Stimulated activated naive CD4-positive, alpha-beta T cell treated with Interleukin-2 at 50 U/mL for 16 hours (primary cell): ENCODE measurements around the gene ADAM10.
"Not testable (repeated sequence)": the region's sequence is repeated elsewhere in the genome, so short reads cannot be mapped to it uniquely, and the experiment has no call there.

Experiments used
- DNase-seq: peaks from one replicate; lab custom pipeline; 2025; lab: John Stamatoyannopoulos, UW

The ADAM10 gene

DNA sequence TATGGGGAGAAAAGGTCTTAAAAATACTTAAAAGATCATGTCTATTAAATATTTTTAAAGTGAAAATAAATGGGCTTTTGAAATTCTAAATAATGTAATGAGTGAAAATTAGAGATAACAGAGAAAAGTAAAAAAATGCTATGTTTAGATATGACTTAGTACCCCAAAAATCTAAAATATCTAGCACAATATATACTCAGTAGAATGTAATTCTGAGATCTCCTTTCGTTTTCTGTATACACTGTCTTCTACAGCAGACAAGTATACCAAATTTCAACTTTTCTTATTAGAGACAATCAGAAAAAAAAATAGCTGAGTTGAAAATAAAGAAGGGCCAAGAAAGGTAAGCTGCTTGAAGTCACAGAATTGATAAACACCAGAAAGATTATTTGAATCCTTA is 140.8 kb downstream of the ADAM10 start:
- no peak for DNase-seq

GRCh38 chr15:58608129-58608590 is 141.3 kb downstream of the ADAM10 start:
- DNase-seq, result no peak

- DNase-seq, result no peak
Measured at GRCh38 chr15:58606577-58607080, 142.9 kb downstream of the ADAM10 start.

DNA sequence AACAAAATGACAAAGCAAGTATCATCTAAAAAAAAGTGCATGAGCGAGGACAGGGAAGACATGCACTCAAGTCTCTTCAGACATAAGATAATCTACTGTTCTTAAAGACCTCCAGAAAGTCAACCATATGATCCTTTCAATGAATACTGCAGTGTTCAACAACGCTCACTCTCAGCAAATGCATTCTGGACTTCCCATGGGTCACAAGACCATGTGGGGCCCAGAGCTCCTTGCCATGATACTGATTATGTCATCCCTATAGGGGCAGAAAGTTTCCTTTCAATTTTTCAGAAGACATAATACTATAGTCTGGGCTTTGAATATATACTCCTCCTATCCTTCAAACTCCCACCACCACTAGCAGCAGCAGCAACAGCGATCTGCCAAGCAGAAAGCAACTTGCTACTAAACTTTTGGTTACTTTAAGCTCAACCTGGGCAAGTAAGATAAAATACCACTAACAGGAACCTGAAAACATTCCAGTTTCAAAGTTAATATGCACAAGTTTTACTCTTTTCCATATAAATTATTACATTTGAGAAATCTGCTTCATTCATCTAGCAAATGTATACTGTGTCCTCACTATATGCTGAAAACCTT is 143.5 kb downstream of the ADAM10 start:
- DNase-seq, result no peak

DNA sequence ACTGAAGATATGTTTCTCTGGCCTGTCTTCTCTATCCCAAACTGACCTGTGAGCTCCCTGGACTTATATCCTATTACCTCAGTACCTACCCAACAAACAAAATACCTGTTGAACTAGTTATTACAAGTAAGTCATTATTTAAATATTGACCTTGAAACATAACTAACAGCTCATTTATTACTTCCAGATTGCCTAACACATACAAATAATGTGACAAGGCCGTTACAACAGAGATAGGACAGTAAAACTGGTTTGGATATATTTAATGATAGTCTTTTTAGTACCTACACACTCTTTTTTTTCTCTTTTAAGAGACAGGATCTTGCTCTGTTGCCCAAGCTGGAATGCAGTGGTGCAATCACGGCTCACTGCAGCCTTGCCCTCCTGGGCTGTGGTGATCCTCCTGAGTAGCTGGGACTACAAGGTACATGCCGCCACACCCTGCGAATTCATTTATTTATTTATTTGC is 145.0 kb downstream of the ADAM10 start:
- DNase-seq, result no peak

DNA sequence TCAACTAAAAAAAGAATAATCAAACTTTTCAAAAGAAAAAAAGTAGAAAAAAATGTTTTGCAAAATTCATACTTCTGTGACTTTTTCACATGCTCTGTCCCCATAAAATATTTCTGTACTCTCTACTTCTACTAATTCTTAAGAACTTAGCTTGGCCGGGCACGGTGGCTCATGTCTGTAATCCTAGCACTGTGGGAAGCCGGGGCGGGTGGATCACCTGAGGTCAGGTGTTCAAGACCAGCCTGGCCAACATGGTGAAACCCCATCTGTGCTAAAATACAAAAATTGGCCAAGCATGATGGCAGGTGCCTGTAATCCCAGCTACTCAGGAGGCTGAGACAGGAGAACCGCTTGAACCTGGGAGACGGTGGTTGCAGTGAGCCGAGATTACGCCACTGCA is 145.6 kb downstream of the ADAM10 start:
- not testable (repeated sequence) for DNase-seq

DNA sequence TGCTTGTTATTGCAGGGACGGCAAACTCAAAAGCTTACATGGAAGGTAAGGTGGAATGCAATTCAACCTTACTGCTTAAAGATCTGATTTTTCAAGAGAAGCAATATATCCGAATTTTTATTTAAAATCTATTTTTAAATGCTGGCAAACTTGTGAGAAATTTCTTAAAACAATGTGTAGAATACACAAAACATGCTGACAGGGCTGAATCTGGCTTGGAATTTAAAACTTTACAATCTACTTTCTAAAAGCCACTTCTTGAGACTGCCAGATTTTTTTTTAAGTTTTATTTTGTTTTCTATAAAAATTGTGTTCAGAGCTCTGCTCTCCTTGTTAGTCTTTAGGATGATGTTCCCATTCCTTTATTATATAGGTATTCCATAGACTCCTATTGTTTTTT is 146.7 kb downstream of the ADAM10 start:
- DNase-seq, result no peak

DNA sequence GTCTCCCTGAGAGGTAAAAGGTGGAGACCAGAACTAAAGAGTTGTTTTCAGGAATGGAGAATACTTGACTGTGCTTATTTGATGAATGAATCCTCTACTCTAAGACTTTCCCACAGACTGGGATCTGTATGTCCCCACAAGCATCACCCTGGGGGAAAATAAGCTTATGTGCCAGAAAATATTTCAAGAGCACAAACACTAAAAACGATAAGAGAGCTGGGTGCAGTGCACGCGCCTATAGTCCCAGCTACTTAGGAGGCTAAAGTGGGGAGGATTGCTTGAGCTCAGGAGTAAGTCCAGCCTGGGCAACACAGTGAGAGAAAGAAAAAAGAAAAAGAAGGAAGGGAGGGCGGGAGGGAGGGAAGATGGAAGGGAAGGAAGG is 150.7 kb downstream of the ADAM10 start:
- no peak for DNase-seq

DNA sequence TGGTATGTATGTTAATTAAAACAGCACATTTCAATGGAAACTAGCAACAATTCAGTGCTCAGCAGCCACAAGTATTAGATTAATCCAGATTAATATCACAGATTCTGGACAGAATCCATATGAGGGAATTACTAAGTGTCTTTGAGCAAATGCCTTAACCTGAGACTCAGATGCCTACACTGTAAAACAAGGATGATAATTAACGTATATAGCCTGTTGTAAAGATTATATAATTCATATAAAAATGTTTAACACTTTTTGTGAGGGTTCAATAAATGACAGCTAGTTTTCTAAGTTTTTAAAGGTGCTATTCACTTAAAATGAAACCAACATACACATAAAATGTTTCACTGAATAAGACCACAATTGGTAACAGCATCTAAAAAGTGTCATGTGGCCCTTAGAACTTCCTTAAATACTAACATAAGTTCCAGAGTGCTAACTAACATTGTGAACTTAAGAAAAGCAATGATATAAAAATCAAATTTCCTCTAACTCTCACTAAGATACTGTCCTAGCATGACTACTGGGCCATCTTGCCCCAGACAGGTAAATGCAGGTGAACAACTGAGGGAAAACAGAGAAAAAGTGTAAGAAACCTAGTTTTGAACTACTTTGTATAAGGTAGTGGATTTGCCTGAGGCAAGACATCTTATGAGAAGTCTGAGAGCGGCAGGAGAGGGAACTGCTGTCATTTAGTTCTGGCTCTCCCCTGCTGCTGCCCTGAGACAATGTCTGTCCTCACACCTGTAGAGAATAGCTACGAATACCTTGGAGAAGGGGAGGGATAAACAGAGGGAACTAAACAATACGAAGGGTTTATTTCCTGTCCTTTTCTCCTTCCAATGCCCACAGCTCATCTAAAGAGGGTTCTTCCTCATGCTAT is 151.3 kb downstream of the ADAM10 start:
- no peak for DNase-seq

DNA sequence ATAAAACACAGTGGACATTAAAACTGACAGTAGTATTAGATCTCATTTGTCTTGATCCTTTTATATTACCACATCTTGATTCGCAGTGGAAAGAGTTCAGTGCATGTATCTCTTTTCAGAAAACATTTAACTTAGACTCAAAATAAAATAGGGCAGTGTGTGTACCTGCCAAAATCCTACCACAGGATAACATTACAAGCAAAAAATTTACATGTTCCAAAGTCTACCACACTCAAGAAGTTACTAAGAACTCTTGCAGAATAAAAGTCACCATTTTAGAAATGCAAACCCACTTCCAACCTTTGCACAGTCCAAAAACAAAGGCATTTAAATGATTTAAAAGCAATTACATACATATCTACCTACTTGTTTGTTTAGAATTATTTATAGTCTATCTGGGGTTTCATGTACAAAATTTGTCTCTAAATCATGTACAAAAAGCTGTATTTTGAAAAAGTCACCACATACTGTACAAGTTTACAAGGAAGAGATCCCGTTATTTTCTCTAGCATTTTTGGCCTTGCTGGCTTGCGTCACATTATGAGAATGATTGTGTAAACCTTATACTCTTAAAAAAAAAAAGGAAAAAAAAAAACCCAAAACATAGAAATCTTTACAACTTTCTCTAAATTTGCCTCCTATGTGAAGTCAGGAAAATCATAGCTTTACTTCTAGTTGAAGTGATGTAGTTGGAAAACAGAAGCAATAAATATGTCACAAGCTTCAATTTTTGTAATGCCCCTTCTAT is 153.8 kb downstream of the ADAM10 start:
- no peak for DNase-seq

DNA sequence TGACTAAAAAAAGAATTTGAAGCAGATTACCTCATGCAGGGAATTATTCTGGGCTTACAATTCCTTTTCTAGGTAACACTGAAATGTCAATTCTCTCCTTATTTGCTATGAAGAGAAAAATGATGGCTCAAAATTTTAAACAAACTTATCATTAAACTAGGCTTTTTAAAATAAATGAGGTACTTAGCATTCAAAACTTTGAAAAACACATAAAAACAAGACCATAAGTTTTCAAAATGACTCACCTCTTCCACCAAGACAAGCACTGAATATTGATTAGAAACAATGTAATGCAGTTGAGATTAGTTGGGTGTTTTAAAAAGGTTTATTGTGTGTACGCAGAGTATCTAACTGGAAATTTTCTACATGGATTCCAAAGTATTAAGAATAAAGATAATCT is 154.6 kb downstream of the ADAM10 start:
- DNase-seq, result no peak

DNA sequence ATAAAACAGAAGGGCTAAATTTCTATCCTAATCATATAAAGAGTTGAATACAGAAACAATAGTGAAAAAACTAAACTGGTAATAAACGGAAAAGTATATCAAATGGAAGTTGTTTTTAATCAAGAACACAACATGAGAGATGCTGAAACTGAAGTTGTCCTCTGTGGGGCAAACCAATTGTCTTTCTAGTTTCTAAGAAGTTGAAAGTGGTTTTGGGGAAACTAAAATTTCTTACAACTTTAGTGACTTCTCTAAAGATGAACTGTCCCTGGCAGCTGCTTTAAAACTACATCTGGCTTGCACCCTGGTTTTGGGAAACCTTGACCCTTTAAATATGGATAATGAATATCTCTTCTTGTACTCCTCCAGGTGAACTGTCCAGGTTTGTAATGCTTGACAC is 155.6 kb downstream of the ADAM10 start:
- DNase-seq, result no peak

DNA sequence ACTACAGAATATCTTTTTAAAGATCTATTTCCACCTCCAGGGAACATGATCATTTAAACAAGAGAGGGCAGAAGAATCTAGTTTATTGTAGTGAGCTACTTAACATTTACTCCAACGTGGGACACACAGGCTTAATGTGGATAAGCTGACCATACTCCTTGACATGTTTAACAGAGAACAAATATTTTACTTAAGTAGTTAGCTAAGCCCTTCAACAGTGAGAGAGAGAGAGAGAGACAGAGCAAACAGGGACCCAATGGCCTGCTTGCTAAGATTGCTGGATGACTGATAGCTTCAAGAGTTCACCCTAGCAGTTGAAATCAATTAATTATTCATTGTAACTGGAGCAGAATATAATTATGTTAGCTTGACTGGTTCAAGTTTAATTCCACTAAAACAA is 158.6 kb downstream of the ADAM10 start:
- no peak for DNase-seq

DNA sequence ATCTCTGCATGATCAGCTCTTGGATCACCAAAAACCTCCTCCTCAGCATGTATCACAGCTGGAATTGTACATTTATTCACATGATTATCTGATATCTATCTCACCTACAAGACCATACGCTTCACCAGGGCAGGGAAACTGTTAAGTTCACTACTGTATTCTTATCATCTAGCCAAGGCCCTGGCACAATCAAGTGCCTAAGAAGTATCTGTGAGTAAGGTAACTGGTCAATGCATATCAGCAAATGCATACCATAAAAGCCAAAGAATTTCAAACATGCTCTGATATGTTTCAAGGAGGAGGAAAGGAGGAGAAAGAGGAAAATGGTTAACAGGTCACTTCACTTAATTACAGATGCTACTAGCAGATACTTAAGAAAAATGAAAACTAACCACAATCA is 159.3 kb downstream of the ADAM10 start:
- no peak for DNase-seq

DNA sequence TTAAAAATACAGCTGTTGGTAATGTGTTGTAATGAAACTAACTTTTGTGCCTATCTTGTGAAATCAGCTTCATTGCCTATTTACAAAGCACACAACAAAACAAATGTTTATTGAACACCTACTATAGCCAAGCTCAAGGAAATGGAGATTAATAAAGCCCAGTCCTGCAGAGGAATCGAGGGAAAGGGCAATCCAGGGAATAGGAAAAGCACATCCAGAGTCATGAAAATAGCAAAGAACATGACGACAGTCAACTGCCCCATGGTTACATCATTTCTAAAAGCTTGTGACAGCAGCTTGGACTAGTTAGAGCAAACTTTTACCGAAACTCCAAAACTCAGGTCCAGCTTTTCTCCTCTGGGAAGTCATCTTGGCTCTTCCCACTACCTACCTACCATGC is 160.5 kb downstream of the ADAM10 start:
- no peak for DNase-seq

GRCh38 chr15:58588096-58588495 is 161.4 kb downstream of the ADAM10 start:
- DNase-seq, result no peak

GRCh38 chr15:58587486-58587885 is 162.0 kb downstream of the ADAM10 start:
- no peak for DNase-seq

GRCh38 chr15:58585693-58586443 is 163.6 kb downstream of the ADAM10 start:
- DNase-seq, result no peak

DNA sequence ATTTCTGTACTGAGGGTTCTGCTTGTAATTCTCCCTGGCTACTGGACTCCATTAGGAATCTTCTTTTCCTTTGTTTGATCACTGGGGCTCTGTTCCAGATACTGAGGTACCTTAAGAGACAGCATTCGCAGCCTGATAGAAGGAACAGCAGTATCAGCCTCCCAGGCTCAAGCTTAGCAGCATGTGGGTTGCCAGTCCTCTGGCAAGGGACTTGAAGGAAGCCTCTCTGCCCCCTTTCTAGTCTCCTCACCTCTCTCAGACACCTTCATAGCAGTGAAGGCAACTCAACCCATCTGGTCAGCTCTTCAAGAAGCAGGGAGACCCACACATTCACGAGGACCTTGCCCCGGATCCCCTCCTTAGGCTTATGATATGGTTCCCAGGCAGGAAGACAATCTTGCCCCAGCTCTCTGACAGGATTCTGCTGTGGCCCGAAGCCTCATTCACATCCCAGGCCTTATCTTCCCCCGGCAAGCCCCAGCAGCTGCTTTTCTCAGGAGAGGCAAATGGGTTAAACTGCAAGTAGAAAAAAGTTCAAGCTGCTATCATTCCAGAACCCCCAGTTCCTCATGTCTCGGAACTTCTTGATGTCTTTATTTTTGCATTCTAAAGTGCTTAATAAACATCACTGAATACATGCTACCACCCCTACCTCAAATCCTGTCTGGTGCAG is 164.6 kb downstream of the ADAM10 start:
- no peak for DNase-seq

GRCh38 chr15:58583171-58583908 is 166.2 kb downstream of the ADAM10 start:
- no peak for DNase-seq

- DNase-seq, result no peak
Measured at GRCh38 chr15:58582160-58582559, 167.3 kb downstream of the ADAM10 start.
